Measurements from ENCODE around the gene NPAS3.

NPAS3 gene

DNA sequence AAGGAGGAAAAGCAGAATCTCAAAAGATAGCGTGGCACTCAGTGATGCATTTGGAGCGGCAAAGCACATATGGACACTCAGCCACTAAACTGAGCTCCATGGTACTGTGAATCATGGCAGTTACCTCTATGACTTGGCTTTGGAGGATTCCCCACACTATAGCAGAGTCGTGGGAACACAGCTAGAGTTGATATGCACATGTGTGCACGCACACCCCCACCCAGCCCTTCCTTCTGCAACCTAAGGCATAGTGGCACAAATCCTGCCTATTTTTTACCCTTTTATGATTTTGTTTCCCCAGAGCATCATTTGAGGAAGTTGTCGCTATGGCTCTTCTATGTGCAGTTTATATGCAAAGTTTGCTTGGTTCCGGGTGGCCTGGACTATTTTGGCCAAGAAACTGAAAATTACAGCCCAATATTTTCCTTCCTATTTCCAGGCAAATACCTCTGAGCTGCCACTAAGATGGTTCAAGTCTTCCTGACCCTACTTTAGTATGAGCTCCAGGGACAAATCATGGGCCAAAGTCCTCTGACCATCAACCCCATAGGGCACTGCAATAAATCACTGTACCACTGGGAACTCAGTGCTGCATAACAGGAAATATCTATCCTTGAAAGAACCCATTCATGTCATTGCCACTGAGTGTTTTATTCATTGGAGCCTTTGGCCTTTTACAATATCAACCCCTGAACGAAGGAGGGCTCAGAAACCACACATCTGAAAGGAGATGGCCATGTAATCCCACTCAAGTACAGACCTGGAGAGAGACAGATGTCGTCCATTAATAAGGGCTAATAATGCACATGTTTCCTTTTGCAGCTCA is 834.7 kb downstream of the NPAS3 start:
- no peak overlapping the region for H3K4me3 ChIP-seq (ENCODE audit: low read length)
- no peak for TF ChIP-seq CTCF (IDR thresholded peaks at IDR 0.05; ENCODE audit: insufficient read depth, low read depth, low read length, missing control alignments)

GRCh38 chr14:33774161-33774560 is 835.5 kb downstream of the NPAS3 start:
- no peak overlapping the region for H3K4me3 ChIP-seq (ENCODE audit: low read length)
- no peak for DNase-seq (ENCODE audit: low read depth)
- no peak for TF ChIP-seq CTCF (IDR thresholded peaks at IDR 0.05; ENCODE audit: insufficient read depth, low read depth, low read length, missing control alignments)

More for the DNA sequence above, 834.7 kb downstream of the NPAS3 start:
- no peak for DNase-seq (ENCODE audit: low read depth)

- no peak for TF ChIP-seq CTCF (IDR thresholded peaks at IDR 0.05; ENCODE audit: insufficient read depth, low read depth, low read length, missing control alignments)
- no peak for DNase-seq (ENCODE audit: low read depth)
- H3K4me3 ChIP-seq (ENCODE audit: low read length) = no peak overlapping the region
Measured at GRCh38 chr14:33774723-33775470, 836.2 kb downstream of the NPAS3 start.

- H3K4me3 ChIP-seq (ENCODE audit: low read length) = no peak overlapping the region
- DNase-seq (ENCODE audit: low read depth) = no peak
- TF ChIP-seq CTCF (IDR thresholded peaks at IDR 0.05; ENCODE audit: insufficient read depth, low read depth, low read length, missing control alignments) = no peak
Measured at GRCh38 chr14:33776871-33777270, 838.2 kb downstream of the NPAS3 start.

DNA sequence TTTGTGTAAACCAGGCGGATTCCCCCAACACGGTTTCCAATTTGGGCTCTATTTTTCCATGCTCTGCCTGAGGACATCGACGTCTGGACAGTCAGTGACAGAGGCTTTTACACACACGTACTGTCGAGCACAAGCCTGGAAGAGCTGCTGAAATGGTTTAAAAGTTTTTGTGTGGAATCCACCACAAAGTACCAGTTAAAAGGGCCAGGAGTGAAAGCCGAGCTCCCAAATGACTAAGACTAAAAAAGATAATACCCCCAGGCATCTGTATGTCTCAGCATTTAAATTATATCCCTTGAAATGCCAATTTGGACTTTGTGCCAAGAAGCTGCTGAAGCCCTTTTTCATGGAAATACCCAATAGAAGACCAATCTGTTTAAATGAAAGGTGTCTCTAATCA is 839.0 kb downstream of the NPAS3 start:
- no peak overlapping the region for H3K4me3 ChIP-seq (ENCODE audit: low read length)
- DNase-seq (ENCODE audit: low read depth) = no peak

GRCh38 chr14:33780035-33780434 is 841.4 kb downstream of the NPAS3 start:
- no peak for TF ChIP-seq CTCF (IDR thresholded peaks at IDR 0.05; ENCODE audit: insufficient read depth, low read depth, low read length, missing control alignments)
- no peak for DNase-seq (ENCODE audit: low read depth)
- H3K4me3 ChIP-seq (ENCODE audit: low read length) = no peak overlapping the region

More for the DNA sequence above, 839.0 kb downstream of the NPAS3 start:
- no peak for TF ChIP-seq CTCF (IDR thresholded peaks at IDR 0.05; ENCODE audit: insufficient read depth, low read depth, low read length, missing control alignments)

Data from epithelial cell of esophagus (primary cell).